HG02884 (cell line): ENCODE data around the gene ELMO1.

Experiments
- ATAC-seq: cut with Tn5 transposase; IDR thresholded peaks from one replicate; pipeline ENCODE4 v1.9.1; 2021; ENCODE audit warnings: mild to moderate bottlenecking, moderate library complexity; ENCODE audit not compliant: unreplicated experiment

Gene ELMO1

GRCh38 chr7:37198041-37198905, 250.4 kb downstream of the ELMO1 start:
- no peak for ATAC-seq

GRCh38 chr7:37197108-37197507, 251.6 kb downstream of the ELMO1 start:
- ATAC-seq = no peak

GRCh38 chr7:37196676-37197075, 252.0 kb downstream of the ELMO1 start:
- no peak for ATAC-seq

GRCh38 chr7:37195388-37195787, 253.3 kb downstream of the ELMO1 start:
- no peak for ATAC-seq

GRCh38 chr7:37194943-37195342, 253.7 kb downstream of the ELMO1 start:
- ATAC-seq = no peak

GRCh38 chr7:37193775-37194135, 254.9 kb downstream of the ELMO1 start:
- ATAC-seq = no peak

- no peak for ATAC-seq
Observed at GRCh38 chr7:37193087-37193774, 255.4 kb downstream of the ELMO1 start.

- ATAC-seq = no peak
Observed at GRCh38 chr7:37191797-37192196, 256.9 kb downstream of the ELMO1 start.

- no peak for ATAC-seq
Observed at GRCh38 chr7:37187179-37187578, 261.5 kb downstream of the ELMO1 start.

GRCh38 chr7:37186753-37187152, 261.9 kb downstream of the ELMO1 start:
- no peak for ATAC-seq

- no peak for ATAC-seq
Observed at GRCh38 chr7:37181550-37181932, 267.1 kb downstream of the ELMO1 start.

GRCh38 chr7:37180828-37181549, 267.7 kb downstream of the ELMO1 start:
- no peak for ATAC-seq

GRCh38 chr7:37176079-37176478, 272.6 kb downstream of the ELMO1 start:
- no peak for ATAC-seq

- ATAC-seq = no peak
Observed at GRCh38 chr7:37174460-37174859, 274.2 kb downstream of the ELMO1 start.

GRCh38 chr7:37173670-37174069, 275.0 kb downstream of the ELMO1 start:
- ATAC-seq = no peak

- ATAC-seq = no peak
Observed at GRCh38 chr7:37162106-37162505, 286.6 kb downstream of the ELMO1 start.

- ATAC-seq = no peak
Observed at GRCh38 chr7:37160656-37161055, 288.0 kb downstream of the ELMO1 start.

GRCh38 chr7:37153376-37153775, 295.3 kb downstream of the ELMO1 start:
- no peak for ATAC-seq

GRCh38 chr7:37151741-37152413, 296.8 kb downstream of the ELMO1 start:
- ATAC-seq = no peak

- ATAC-seq = no peak
Observed at GRCh38 chr7:37150856-37151255, 297.8 kb downstream of the ELMO1 start.

GRCh38 chr7:37150180-37150579, 298.5 kb downstream of the ELMO1 start:
- ATAC-seq = no peak
